Measurements from ENCODE around the gene ANAPC5.
A peak's percentile ranks its signal among the peaks of the same experiment; 100 is the strongest.
"Not testable (repeated sequence)": the region's sequence is repeated elsewhere in the genome, so short reads cannot be mapped to it uniquely, and the experiment has no call there.

The ANAPC5 gene

GRCh38 chr12:121287267-121287954 is 64.8 kb downstream of the ANAPC5 start:
- Mint-ChIP-seq H3K4me3 (no peak overlapping the region), H3K27me3 (ENCODE audit: low read depth, poor library complexity) (peaks cover 5% of the 10 kb centered on the region), H3K4me1 (peaks cover 16% of the 10 kb centered on the region), H3K9me3 (no peaks in the 10 kb centered on the region), H3K27ac (no peak overlapping the region), H3K36me3 (ENCODE audit: low read depth) (peaks cover 15% of the 10 kb centered on the region)
- DNase-seq, result no peak
- TF ChIP-seq, protein P1, sequence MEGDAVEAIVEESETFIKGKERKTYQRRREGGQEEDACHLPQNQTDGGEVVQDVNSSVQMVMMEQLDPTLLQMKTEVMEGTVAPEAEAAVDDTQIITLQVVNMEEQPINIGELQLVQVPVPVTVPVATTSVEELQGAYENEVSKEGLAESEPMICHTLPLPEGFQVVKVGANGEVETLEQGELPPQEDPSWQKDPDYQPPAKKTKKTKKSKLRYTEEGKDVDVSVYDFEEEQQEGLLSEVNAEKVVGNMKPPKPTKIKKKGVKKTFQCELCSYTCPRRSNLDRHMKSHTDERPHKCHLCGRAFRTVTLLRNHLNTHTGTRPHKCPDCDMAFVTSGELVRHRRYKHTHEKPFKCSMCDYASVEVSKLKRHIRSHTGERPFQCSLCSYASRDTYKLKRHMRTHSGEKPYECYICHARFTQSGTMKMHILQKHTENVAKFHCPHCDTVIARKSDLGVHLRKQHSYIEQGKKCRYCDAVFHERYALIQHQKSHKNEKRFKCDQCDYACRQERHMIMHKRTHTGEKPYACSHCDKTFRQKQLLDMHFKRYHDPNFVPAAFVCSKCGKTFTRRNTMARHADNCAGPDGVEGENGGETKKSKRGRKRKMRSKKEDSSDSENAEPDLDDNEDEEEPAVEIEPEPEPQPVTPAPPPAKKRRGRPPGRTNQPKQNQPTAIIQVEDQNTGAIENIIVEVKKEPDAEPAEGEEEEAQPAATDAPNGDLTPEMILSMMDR (IDR thresholded peaks at IDR 0.05), result no peak

DNA sequence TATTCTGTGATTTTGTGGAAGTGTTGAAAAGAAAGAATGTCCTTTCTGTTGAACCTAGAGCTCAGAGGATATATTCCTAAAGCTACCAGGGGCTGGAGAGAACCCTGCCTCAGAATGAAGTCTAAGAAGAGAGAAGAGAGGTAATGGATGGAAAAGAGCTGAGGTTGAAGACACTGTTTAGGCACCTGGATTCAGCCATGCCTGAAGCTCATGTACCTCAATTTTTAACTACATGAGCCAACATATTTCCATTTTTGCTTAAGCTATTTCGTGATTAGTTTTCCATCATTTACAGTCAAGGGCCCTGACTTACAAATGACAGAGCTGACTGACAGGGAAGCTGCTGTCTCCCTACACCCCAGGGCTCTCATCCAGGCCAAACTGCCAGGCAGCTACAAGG is 66.4 kb downstream of the ANAPC5 start:
- Mint-ChIP-seq H3K27me3 (ENCODE audit: low read depth, poor library complexity) (peaks cover 5% of the 10 kb centered on the region), H3K36me3 (ENCODE audit: low read depth) (peaks cover 14% of the 10 kb centered on the region), H3K4me1 (peaks cover 16% of the 10 kb centered on the region), H3K9me3 (no peaks in the 10 kb centered on the region), H3K27ac (no peak overlapping the region), H3K4me3 (no peak overlapping the region)
- TF ChIP-seq, protein P1 (IDR thresholded peaks at IDR 0.05), result no peak
- DNase-seq, result no peak

- H3K27ac Mint-ChIP-seq, result peak overlapping the region; percentile 36
- H3K36me3 Mint-ChIP-seq (ENCODE audit: low read depth), result peaks cover 9% of the 10 kb centered on the region
- peaks cover 16% of the 10 kb centered on the region for H3K4me1 Mint-ChIP-seq
- TF ChIP-seq, protein P1 (IDR thresholded peaks at IDR 0.05), result no peak
- DNase-seq, result no peak
- H3K9me3 Mint-ChIP-seq, result no peaks in the 10 kb centered on the region
- no peak overlapping the region for H3K4me3 Mint-ChIP-seq
- peaks cover 5% of the 10 kb centered on the region for H3K27me3 Mint-ChIP-seq (ENCODE audit: low read depth, poor library complexity)
Observed at GRCh38 chr12:121284551-121285390, 67.4 kb downstream of the ANAPC5 start.

DNA sequence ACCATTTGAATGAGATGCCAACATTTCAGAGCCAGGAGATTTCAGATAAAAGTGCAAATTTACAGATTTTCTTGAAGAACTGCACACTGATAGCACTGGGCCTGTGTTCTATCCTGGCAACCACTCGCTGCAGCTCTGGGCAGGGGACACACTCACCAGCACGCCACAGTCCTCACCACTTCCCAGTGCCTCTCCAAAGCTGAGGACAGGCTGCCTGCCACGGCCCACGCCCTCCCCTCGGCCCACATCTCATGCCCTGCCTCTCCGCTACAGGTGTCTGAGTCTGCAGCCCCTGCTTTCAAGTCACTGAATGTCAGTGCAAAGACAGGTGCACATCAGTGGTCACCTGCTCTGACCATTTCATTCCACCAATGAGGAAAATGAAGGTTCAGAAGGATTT is 68.4 kb downstream of the ANAPC5 start:
- H3K4me1 Mint-ChIP-seq, result peaks cover 10% of the 10 kb centered on the region
- H3K27me3 Mint-ChIP-seq (ENCODE audit: low read depth, poor library complexity), result peaks cover 5% of the 10 kb centered on the region
- TF ChIP-seq, protein P1 (IDR thresholded peaks at IDR 0.05), result no peak
- H3K4me3 Mint-ChIP-seq, result no peak overlapping the region
- DNase-seq, result no peak
- H3K27ac Mint-ChIP-seq, result no peak overlapping the region
- peaks cover 15% of the 10 kb centered on the region for H3K36me3 Mint-ChIP-seq (ENCODE audit: low read depth)
- H3K9me3 Mint-ChIP-seq, result no peaks in the 10 kb centered on the region

- TF ChIP-seq, protein P1 (IDR thresholded peaks at IDR 0.05), result no peak
- no peak for DNase-seq
- peaks cover 20% of the 10 kb centered on the region for H3K36me3 Mint-ChIP-seq (ENCODE audit: low read depth)
- H3K27me3 Mint-ChIP-seq (ENCODE audit: low read depth, poor library complexity), result peaks cover 2% of the 10 kb centered on the region
- no peaks in the 10 kb centered on the region for H3K9me3 Mint-ChIP-seq
- peaks cover 6% of the 10 kb centered on the region for H3K4me1 Mint-ChIP-seq
- no peak overlapping the region for H3K4me3 Mint-ChIP-seq
- no peak overlapping the region for H3K27ac Mint-ChIP-seq
Observed at GRCh38 chr12:121283388-121283787, 68.8 kb downstream of the ANAPC5 start.

DNA sequence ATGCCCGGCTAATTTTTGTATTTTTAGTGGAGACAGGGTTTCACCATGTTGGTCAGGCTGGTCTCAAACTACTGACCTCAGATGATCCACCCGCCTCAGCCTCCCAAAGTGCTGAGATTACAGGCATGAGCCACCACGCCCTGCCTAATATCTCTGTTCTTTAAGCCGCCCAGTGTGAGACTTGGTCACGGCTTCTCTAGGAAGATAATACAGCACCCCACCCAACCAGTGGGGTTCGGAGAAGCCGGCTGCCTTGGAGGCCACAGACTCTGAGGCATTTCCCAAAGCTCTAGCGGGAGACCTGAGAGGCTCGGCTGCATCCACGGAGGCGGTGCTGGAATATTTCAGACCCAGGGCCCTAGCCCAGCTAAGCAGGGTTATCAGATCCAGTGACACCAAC is 69.3 kb downstream of the ANAPC5 start:
- H3K36me3 Mint-ChIP-seq (ENCODE audit: low read depth), result peaks cover 24% of the 10 kb centered on the region
- H3K27me3 Mint-ChIP-seq (ENCODE audit: low read depth, poor library complexity); H3K4me1 Mint-ChIP-seq; H3K9me3 Mint-ChIP-seq; H3K4me3 Mint-ChIP-seq; H3K27ac Mint-ChIP-seq; DNase-seq: not testable (repeated sequence)
